GM19397 (cell line): ENCODE measurements around the gene SMIM44.
"Not testable (repeated sequence)": the region's sequence is repeated elsewhere in the genome, so short reads cannot be mapped to it uniquely, and the experiment has no call there.

Experiments used
- ATAC-seq: cut with Tn5 transposase; IDR thresholded peaks from one replicate; pipeline ENCODE4 v1.9.1; 2021; ENCODE audit warnings: mild to moderate bottlenecking, moderate library complexity; ENCODE audit not compliant: unreplicated experiment

The SMIM44 gene

GRCh38 chr19:3459089-3459881, 24.0 kb downstream of the SMIM44 start:
- ATAC-seq, result no peak

- no peak for ATAC-seq
These were observed 24.8 kb downstream of the SMIM44 start for GRCh38 chr19:3458229-3459088.

GRCh38 chr19:3457528-3458228, 25.6 kb downstream of the SMIM44 start:
- no peak for ATAC-seq

- ATAC-seq, result no peak
These were observed 26.2 kb downstream of the SMIM44 start for GRCh38 chr19:3456925-3457527.

- no peak for ATAC-seq
These were observed 27.2 kb downstream of the SMIM44 start for GRCh38 chr19:3455960-3456601.

- ATAC-seq, result no peak
These were observed 27.8 kb downstream of the SMIM44 start for GRCh38 chr19:3455393-3455955.

GRCh38 chr19:3454656-3455392, 28.4 kb downstream of the SMIM44 start:
- no peak for ATAC-seq

GRCh38 chr19:3453840-3454239, 29.4 kb downstream of the SMIM44 start:
- ATAC-seq, result no peak

- ATAC-seq, result not testable (repeated sequence)
These were observed 30.4 kb downstream of the SMIM44 start for GRCh38 chr19:3452942-3453214.

- no peak for ATAC-seq
These were observed 30.9 kb downstream of the SMIM44 start for GRCh38 chr19:3452171-3452941.

- no peak for ATAC-seq
These were observed 31.8 kb downstream of the SMIM44 start for GRCh38 chr19:3451451-3451866.

GRCh38 chr19:3450796-3451411, 32.3 kb downstream of the SMIM44 start:
- no peak for ATAC-seq

- ATAC-seq, result no peak
These were observed 34.5 kb downstream of the SMIM44 start for GRCh38 chr19:3448616-3449334.

- not testable (repeated sequence) for ATAC-seq
These were observed 36.6 kb downstream of the SMIM44 start for GRCh38 chr19:3446657-3447056.

- ATAC-seq, result no peak
These were observed 38.5 kb downstream of the SMIM44 start for GRCh38 chr19:3444695-3445234.

- no peak for ATAC-seq
These were observed 39.2 kb downstream of the SMIM44 start for GRCh38 chr19:3443840-3444694.
